Motor neuron (in vitro differentiated cells): Measurements from ENCODE around the gene PAPPA2. TPM values are rescaled to one million over a fixed set of nuclear protein-coding genes. Genes with fewer than 3 reads are reported as not detected.

Experiments
- ATAC-seq, 8 experiments: fragments of 200-7000 bp; cut with Tn5 transposase; replicated peaks in 6 of 8; 2 replicates each; pipeline ENCODE4 v1.8.0; 2021; ENCODE audit warnings: mild to moderate bottlenecking in 8 of 8, moderate library complexity in 8 of 8
- H3K27ac ChIP-seq, 2 donors: fragments of 250-450 bp; sonication (Bioruptor Pico); 2 replicates each; pipeline ENCODE4 v1.9.0; 2021; ENCODE audit warnings: antibody characterized with exemption in 2 of 2, mild to moderate bottlenecking in 2 of 2, moderate library complexity in 1 of 2
- H3K4me1 ChIP-seq, 2 donors: fragments of 250-450 bp; sonication (Bioruptor Pico); replicated peaks in 1 of 2; 2 replicates each; pipeline ENCODE4 v1.6.1; 2021; ENCODE audit warnings: antibody characterized with exemption in 2 of 2, mild to moderate bottlenecking in 2 of 2, moderate library complexity in 1 of 2
- H3K4me3 ChIP-seq, 5 donors: fragments of 250-450 bp; sonication (Bioruptor Pico); 2 replicates each; pipeline ENCODE4 v1.9.0; 2021; ENCODE audit warnings: antibody characterized with exemption in 5 of 5, mild to moderate bottlenecking in 5 of 5, moderate library complexity in 4 of 5
- WGBS, 10 experiments: fragments of 450-650 bp; shearing (Covaris generic); methylation state at CpG; one replicate each; pipeline ENCODE4 v1.0.0; 2022; 5-methylcytosine and 5-hydroxymethylcytosine counted together
- in situ Hi-C, 9 experiments: fragments of 400-800 bp; cut with MboI; loops; one replicate each; pipeline ENCODE4 v1.15.0; 2021; ENCODE audit warnings: low sequenced_read_pairs in 9 of 9, low pct_unique_long_range_greater_than_20kb in 2 of 9; ENCODE audit not compliant: unreplicated experiment in 9 of 9
- total RNA-seq, 8 experiments: library from RNA; unstranded; fragments of 300-600 nt; gene quantifications; 2 replicates each; pipeline versions ENCODE4 v1.2.3 to v1.2.4, GENCODE V29; 2022

PAPPA2 gene
- total RNA-seq, 8 experiments from 2014 or later: 1.8 to 82.0 (median 7.1) TPM

GRCh38 chr1:176542352-176542751 lies 79.4 kb downstream of the PAPPA2 start:
- in situ Hi-C loops: no loop called here
- H3K4me3 ChIP-seq: no peak overlapping the region
- peak in 5 of 8 experiments; percentile 54 to 76 (median 65) for ATAC-seq
- H3K4me1 ChIP-seq: no peaks in the 10 kb centered on the region
- no peak overlapping the region for H3K27ac ChIP-seq
- WGBS, 10 experiments: 0 to 90% (median 60%) methylated on average over 1 to 2 of the region's 2 CpGs; no CpG with 5 or more reads in 3 of the 10 experiments

- H3K4me3 ChIP-seq: no peak overlapping the region
- peak in 1 of 8 experiments; percentile 77 for ATAC-seq
- in situ Hi-C loops: no loop called here
- H3K4me1 ChIP-seq: no peaks in the 10 kb centered on the region
- WGBS, 10 experiments: 0 to 100% (median 57%) methylated on average over 1 to 2 of the region's 2 CpGs; no CpG with 5 or more reads in 3 of the 10 experiments
- no peak overlapping the region for H3K27ac ChIP-seq
These were observed 80.6 kb downstream of the PAPPA2 start for GRCh38 chr1:176543360-176544129.

- Histone ChIP-seq H3K4me3 (no peak overlapping the region), H3K4me1 (no peaks in the 10 kb centered on the region), H3K27ac (no peak overlapping the region)
- ATAC-seq: no peak
- WGBS, 10 experiments: 6 to 100% (median 90%) methylated on average over 1 to 4 of the region's 4 CpGs; no CpG with 5 or more reads in 1 of the 10 experiments
- in situ Hi-C loops: no loop called here
These were observed 82.2 kb downstream of the PAPPA2 start for GRCh38 chr1:176545034-176545639.

- 0 to 91% (median 54%) methylated on average over 1 of the region's 1 CpG; no CpG with 5 or more reads in 2 of the 10 experiments for WGBS, 10 experiments
- Histone ChIP-seq H3K27ac (no peak overlapping the region), H3K4me1 (no peaks in the 10 kb centered on the region), H3K4me3 (no peak overlapping the region)
- no peak for ATAC-seq
- in situ Hi-C loops: no loop called here
These were observed 83.8 kb downstream of the PAPPA2 start for GRCh38 chr1:176546825-176547224.

GRCh38 chr1:176551146-176551545 lies 88.2 kb downstream of the PAPPA2 start:
- in situ Hi-C loops: loop anchor here in 6 of 9 experiments (10.0 to 25.0 kb wide), 5 partner anchors 86 to 311 kb away; partner anchors contain the start of gene PAPPA2 (in 1 of the 6)
- Histone ChIP-seq H3K27ac (no peak overlapping the region), H3K4me3 (no peak overlapping the region), H3K4me1 (peaks cover 13 to 17% of the 10 kb centered on the region in 2 donors)
- ATAC-seq: no peak
- 5 to 86% (median 63%) methylated on average over 1 to 6 of the region's 6 CpGs; no CpG with 5 or more reads in 1 of the 10 experiments for WGBS, 10 experiments

- peak in 5 of 8 experiments; percentile 62 to 74 (median 66) for ATAC-seq
- 0 to 61% (median 49%) methylated on average over 1 to 8 of the region's 10 CpGs for WGBS, 10 experiments
- no peak overlapping the region for H3K4me3 ChIP-seq
- no peak overlapping the region for H3K27ac ChIP-seq
- in situ Hi-C loops: loop anchor here in 6 of 9 experiments (10.0 to 25.0 kb wide), 5 partner anchors 88 to 310 kb away; partner anchors contain the start of gene PAPPA2 (in 1 of the 6)
- peaks cover 13 to 17% of the 10 kb centered on the region in 2 donors for H3K4me1 ChIP-seq
These were observed 89.4 kb downstream of the PAPPA2 start for GRCh38 chr1:176552217-176552991.

GRCh38 chr1:176552999-176553398 lies 90.0 kb downstream of the PAPPA2 start:
- ATAC-seq: peak in 5 of 8 experiments; percentile 26 to 59 (median 52)
- H3K4me1 ChIP-seq: peaks cover 13 to 17% of the 10 kb centered on the region in 2 donors
- no peak overlapping the region for H3K27ac ChIP-seq
- H3K4me3 ChIP-seq: no peak overlapping the region
- 0 to 17% (median 10%) methylated on average over 1 to 2 of the region's 7 CpGs; no CpG with 5 or more reads in 7 of the 10 experiments for WGBS, 10 experiments
- in situ Hi-C loops: loop anchor here in 6 of 9 experiments (10.0 to 25.0 kb wide), 5 partner anchors 88 to 309 kb away; partner anchors contain the start of gene PAPPA2 (in 1 of the 6)

- 66 to 83% (median 79%) methylated on average over 1 to 6 of the region's 6 CpGs; no CpG with 5 or more reads in 3 of the 10 experiments for WGBS, 10 experiments
- in situ Hi-C loops: loop anchor here in 6 of 9 experiments (10.0 to 25.0 kb wide), 5 partner anchors 91 to 306 kb away; partner anchors contain the start of gene PAPPA2 (in 1 of the 6)
- Histone ChIP-seq H3K4me1 (peaks cover 13 to 17% of the 10 kb centered on the region in 2 donors), H3K27ac (no peak overlapping the region), H3K4me3 (no peak overlapping the region)
- no peak for ATAC-seq
These were observed 93.3 kb downstream of the PAPPA2 start for GRCh38 chr1:176556288-176556687.

- 50 to 100% (median 85%) methylated on average over 1 to 2 of the region's 2 CpGs; no CpG with 5 or more reads in 2 of the 10 experiments for WGBS, 10 experiments
- in situ Hi-C loops: loop anchor here in 6 of 9 experiments (10.0 to 25.0 kb wide), 5 partner anchors 93 to 305 kb away; partner anchors contain the start of gene PAPPA2 (in 1 of the 6)
- Histone ChIP-seq H3K27ac (no peak overlapping the region), H3K4me1 (peaks cover 12 to 13% of the 10 kb centered on the region in 2 donors), H3K4me3 (no peak overlapping the region)
- no peak for ATAC-seq
These were observed 94.7 kb downstream of the PAPPA2 start for GRCh38 chr1:176557543-176558258.

- no peak overlapping the region for H3K4me3 ChIP-seq
- no peak for ATAC-seq
- 10 to 43% (median 32%) methylated on average over 2 of the region's 2 CpGs; no CpG with 5 or more reads in 5 of the 10 experiments for WGBS, 10 experiments
- in situ Hi-C loops: loop anchor here in 6 of 9 experiments (10.0 to 25.0 kb wide), 5 partner anchors 94 to 304 kb away; partner anchors contain the start of gene PAPPA2 (in 1 of the 6)
- peaks cover 5% of the 10 kb centered on the region in 2 donors for H3K4me1 ChIP-seq
- no peak overlapping the region for H3K27ac ChIP-seq
These were observed 95.6 kb downstream of the PAPPA2 start for GRCh38 chr1:176558561-176558960.

- Histone ChIP-seq H3K27ac (no peak overlapping the region), H3K4me1 (peaks cover 0 to 3% of the 10 kb centered on the region in 2 donors), H3K4me3 (no peak overlapping the region)
- ATAC-seq: peak in 6 of 8 experiments; percentile 14 to 35 (median 23)
- in situ Hi-C loops: loop anchor here in 6 of 9 experiments (10.0 to 25.0 kb wide), 5 partner anchors 95 to 303 kb away; partner anchors contain the start of gene PAPPA2 (in 1 of the 6)
- 0 to 38% (median 20%) methylated on average over 1 to 4 of the region's 4 CpGs; no CpG with 5 or more reads in 3 of the 10 experiments for WGBS, 10 experiments
These were observed 96.5 kb downstream of the PAPPA2 start for GRCh38 chr1:176559474-176559873.
